ENCODE data around the gene BCR.

BCR gene

GRCh38 chr22:23177197-23177596, 3.1 kb upstream of the BCR start:
- DNase-seq: no peak

GRCh38 chr22:23178512-23179254, 1.6 kb upstream of the BCR start:
- peak; percentile 48 for DNase-seq

- DNase-seq: no peak
Observed at GRCh38 chr22:23179381-23180299, 669 bp upstream of the BCR start.

GRCh38 chr22:23180893-23181720, 798 bp downstream of the BCR start:
- DNase-seq: no peak

GRCh38 chr22:23181721-23182308, 1.5 kb downstream of the BCR start:
- no peak for DNase-seq

GRCh38 chr22:23182309-23183060, 2.2 kb downstream of the BCR start:
- peak; percentile 30 for DNase-seq

- DNase-seq: peak; percentile 33
Observed at GRCh38 chr22:23183061-23183698, 2.9 kb downstream of the BCR start.

- no peak for DNase-seq
Observed at GRCh38 chr22:23184100-23184763, 3.9 kb downstream of the BCR start.

- no peak for DNase-seq
Observed at GRCh38 chr22:23184764-23185113, 4.4 kb downstream of the BCR start.

GRCh38 chr22:23187211-23187610, 6.9 kb downstream of the BCR start:
- DNase-seq: no peak

GRCh38 chr22:23187871-23188700, 7.8 kb downstream of the BCR start:
- no peak for DNase-seq

- no peak for DNase-seq
Observed at GRCh38 chr22:23190526-23190925, 10.2 kb downstream of the BCR start.

- no peak for DNase-seq
Observed at GRCh38 chr22:23192133-23192532, 11.8 kb downstream of the BCR start.

GRCh38 chr22:23192558-23192957, 12.2 kb downstream of the BCR start:
- no peak for DNase-seq

GRCh38 chr22:23193196-23193827, 13.0 kb downstream of the BCR start:
- no peak for DNase-seq

GRCh38 chr22:23193882-23194281, 13.6 kb downstream of the BCR start:
- no peak for DNase-seq

GRCh38 chr22:23196165-23196564, 15.9 kb downstream of the BCR start:
- no peak for DNase-seq

- no peak for DNase-seq
Observed at GRCh38 chr22:23197836-23198235, 17.5 kb downstream of the BCR start.

GRCh38 chr22:23199159-23199558, 18.9 kb downstream of the BCR start:
- DNase-seq: peak; percentile 49

Data from fibroblast of skin of back (primary cell).